Measurements from ENCODE around the gene WSCD2. TPM values are rescaled to one million over a fixed set of nuclear protein-coding genes. Genes with fewer than 3 reads are reported as not detected.

WSCD2 gene
- not detected in 2 replicates for total RNA-seq

- DNase-seq (ENCODE audit: low read depth), result no peak
- H3K4me3 ChIP-seq (ENCODE audit: low read depth, low read length), result peak within 1 kb of the TSS; percentile 23
- TF ChIP-seq CTCF (conservative IDR thresholded peaks at IDR 0.05; ENCODE audit: low read depth, low read length), result no peak
Observed at GRCh38 chr12:108129017-108129812, at the start of gene WSCD2. Gene WSCD2 (plus strand): TSS chr12:108129288. CDS start chr12:108195833, 66,545 bp downstream.

GRCh38 chr12:108079721-108080120, 49.4 kb upstream of the WSCD2 start:
- no peak for TF ChIP-seq CTCF (conservative IDR thresholded peaks at IDR 0.05; ENCODE audit: low read depth, low read length)
- DNase-seq (ENCODE audit: low read depth), result no peak
- no peak overlapping the region for H3K4me3 ChIP-seq (ENCODE audit: low read depth, low read length)

GRCh38 chr12:108080363-108080762, 48.7 kb upstream of the WSCD2 start:
- TF ChIP-seq CTCF (conservative IDR thresholded peaks at IDR 0.05; ENCODE audit: low read depth, low read length), result no peak
- H3K4me3 ChIP-seq (ENCODE audit: low read depth, low read length), result no peak overlapping the region
- no peak for DNase-seq (ENCODE audit: low read depth)

- H3K4me3 ChIP-seq (ENCODE audit: low read depth, low read length), result no peak overlapping the region
- no peak for DNase-seq (ENCODE audit: low read depth)
- TF ChIP-seq CTCF (conservative IDR thresholded peaks at IDR 0.05; ENCODE audit: low read depth, low read length), result no peak
Observed at GRCh38 chr12:108082485-108082884, 46.6 kb upstream of the WSCD2 start.

GRCh38 chr12:108087900-108088299, 41.2 kb upstream of the WSCD2 start:
- no peak for TF ChIP-seq CTCF (conservative IDR thresholded peaks at IDR 0.05; ENCODE audit: low read depth, low read length)
- no peak overlapping the region for H3K4me3 ChIP-seq (ENCODE audit: low read depth, low read length)
- no peak for DNase-seq (ENCODE audit: low read depth)

- no peak overlapping the region for H3K4me3 ChIP-seq (ENCODE audit: low read depth, low read length)
- no peak for TF ChIP-seq CTCF (conservative IDR thresholded peaks at IDR 0.05; ENCODE audit: low read depth, low read length)
- no peak for DNase-seq (ENCODE audit: low read depth)
Observed at GRCh38 chr12:108090107-108090899, 38.8 kb upstream of the WSCD2 start.

Measured in epithelial cell of proximal tubule (primary cell).